ENCODE results near the gene TFB1M. TPM values are rescaled to one million over a fixed set of nuclear protein-coding genes. Genes with fewer than 3 reads are reported as not detected.

TFB1M gene
- total and polyA plus RNA-seq, 9 of the 15 experiments (the other 6 are each of a cell fraction or from before 2014, with no cell fraction given): 34.6 to 145 (median 40.4) TPM

DNA sequence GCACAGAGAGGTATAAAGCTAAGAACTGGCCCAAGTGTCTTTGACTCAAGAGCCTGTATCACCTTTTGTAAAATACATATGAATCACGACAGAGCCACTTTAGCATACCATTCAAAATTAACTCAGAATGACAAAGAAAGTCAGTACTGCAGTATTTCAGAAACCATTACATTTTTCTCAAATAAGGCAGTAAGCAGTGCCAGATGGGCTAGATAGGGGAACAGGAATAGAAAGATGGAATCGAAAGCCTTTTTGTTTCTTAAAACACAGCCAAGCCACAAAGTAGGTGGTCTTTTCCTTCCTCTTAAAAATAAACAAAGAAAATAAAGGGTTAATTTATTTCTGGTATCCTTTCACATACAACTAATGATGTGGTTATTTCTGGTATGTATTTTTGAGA is 40.2 kb downstream of the TFB1M start:
- FAIRE-seq (no peak), ATAC-seq (no peak), DNase-seq (ENCODE audit: extremely low read depth in 1 of 4, low spot score in 3 of 4) (no peak)
- Histone ChIP-seq H3K4me2 (ENCODE audit: insufficient read depth, low read length) (no peak overlapping the region), H3K9me1 (ENCODE audit: control insufficient read depth, insufficient read depth, low read length) (no peaks in the 10 kb centered on the region), H3K9ac (ENCODE audit: insufficient read depth in 1 of 2, low read depth in 2 of 2, low read length in 2 of 2) (no peak overlapping the region), H3K4me1 (replicated peaks in 1 of 2; ENCODE audit: control insufficient read depth in 2 of 2, insufficient read depth in 2 of 2, low read length in 2 of 2) (peaks cover 0 to 5% of the 10 kb centered on the region in 2 experiments; a peak in 2 of 5 replicates), H4K20me1 (replicated peaks; ENCODE audit: control insufficient read depth, insufficient read depth, low read length) (no peaks in the 10 kb centered on the region), H3K79me2 (ENCODE audit: control insufficient read depth, insufficient read depth, low read length) (no peaks in the 10 kb centered on the region), H3K27ac (ENCODE audit: extremely low read depth, low read depth, low read length) (no peak overlapping the region), H2AFZ (ENCODE audit: low read depth, low read length) (no peak overlapping the region), H3K9me3 (replicated peaks; ENCODE audit: control insufficient read depth, insufficient read depth, low read depth, low read length) (no peaks in the 10 kb centered on the region), H3K27me3 (ENCODE audit: control insufficient read depth in 2 of 2, insufficient read depth in 2 of 2, low read length in 2 of 2) (no peaks in the 10 kb centered on the region), H3K4me3 (no peak overlapping the region), H3K36me3 (ENCODE audit: control insufficient read depth, insufficient read depth, low read length) (peaks cover 72% of the 10 kb centered on the region)
- ChIA-PET POLR2A (no interaction called here), CTCF (ENCODE audit: low intra/inter-chr PET ratio) (no interaction called here)
- in situ Hi-C loops (cut with MboI): no loop called here
- intact Hi-C loops (cut with micrococcal nuclease): no loop called here
- WGBS (ENCODE audit: insufficient coverage, low coverage, missing lambda C conversion rate): 94% methylated on average over 2 of the region's 2 CpGs
- no TSS peak for BruUV-seq (replicated peaks)
- TF ChIP-seq ZNF584 (CRISPR knock-in tag; IDR thresholded peaks at IDR 0.05; ENCODE audit: low read depth) (no peak), HNRNPLL (IDR thresholded peaks at IDR 0.05; ENCODE audit: low read depth, low read length, poor library complexity, severe bottlenecking) (no peak), ZNF696 (CRISPR knock-in tag; conservative IDR thresholded peaks at IDR 0.05) (no peak)
- TF ChIP-seq, protein P1, sequence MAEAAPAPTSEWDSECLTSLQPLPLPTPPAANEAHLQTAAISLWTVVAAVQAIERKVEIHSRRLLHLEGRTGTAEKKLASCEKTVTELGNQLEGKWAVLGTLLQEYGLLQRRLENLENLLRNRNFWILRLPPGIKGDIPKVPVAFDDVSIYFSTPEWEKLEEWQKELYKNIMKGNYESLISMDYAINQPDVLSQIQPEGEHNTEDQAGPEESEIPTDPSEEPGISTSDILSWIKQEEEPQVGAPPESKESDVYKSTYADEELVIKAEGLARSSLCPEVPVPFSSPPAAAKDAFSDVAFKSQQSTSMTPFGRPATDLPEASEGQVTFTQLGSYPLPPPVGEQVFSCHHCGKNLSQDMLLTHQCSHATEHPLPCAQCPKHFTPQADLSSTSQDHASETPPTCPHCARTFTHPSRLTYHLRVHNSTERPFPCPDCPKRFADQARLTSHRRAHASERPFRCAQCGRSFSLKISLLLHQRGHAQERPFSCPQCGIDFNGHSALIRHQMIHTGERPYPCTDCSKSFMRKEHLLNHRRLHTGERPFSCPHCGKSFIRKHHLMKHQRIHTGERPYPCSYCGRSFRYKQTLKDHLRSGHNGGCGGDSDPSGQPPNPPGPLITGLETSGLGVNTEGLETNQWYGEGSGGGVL (CRISPR knock-in tag; IDR thresholded peaks at IDR 0.05): no peak
